CD4-positive, alpha-beta T cell treated with Interleukin-15 for 1 hour (primary cell): Measurements from ENCODE around the gene LBX2.

Source experiments
- DNase-seq: peaks from one replicate; pipeline ENCODE4 v3.0.0-alpha.2; 2020

Gene LBX2, protein sequence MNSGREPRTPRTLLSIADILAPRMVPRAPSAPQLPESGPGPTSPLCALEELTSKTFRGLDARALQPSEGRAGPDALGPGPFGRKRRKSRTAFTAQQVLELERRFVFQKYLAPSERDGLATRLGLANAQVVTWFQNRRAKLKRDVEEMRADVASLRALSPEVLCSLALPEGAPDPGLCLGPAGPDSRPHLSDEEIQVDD

DNA sequence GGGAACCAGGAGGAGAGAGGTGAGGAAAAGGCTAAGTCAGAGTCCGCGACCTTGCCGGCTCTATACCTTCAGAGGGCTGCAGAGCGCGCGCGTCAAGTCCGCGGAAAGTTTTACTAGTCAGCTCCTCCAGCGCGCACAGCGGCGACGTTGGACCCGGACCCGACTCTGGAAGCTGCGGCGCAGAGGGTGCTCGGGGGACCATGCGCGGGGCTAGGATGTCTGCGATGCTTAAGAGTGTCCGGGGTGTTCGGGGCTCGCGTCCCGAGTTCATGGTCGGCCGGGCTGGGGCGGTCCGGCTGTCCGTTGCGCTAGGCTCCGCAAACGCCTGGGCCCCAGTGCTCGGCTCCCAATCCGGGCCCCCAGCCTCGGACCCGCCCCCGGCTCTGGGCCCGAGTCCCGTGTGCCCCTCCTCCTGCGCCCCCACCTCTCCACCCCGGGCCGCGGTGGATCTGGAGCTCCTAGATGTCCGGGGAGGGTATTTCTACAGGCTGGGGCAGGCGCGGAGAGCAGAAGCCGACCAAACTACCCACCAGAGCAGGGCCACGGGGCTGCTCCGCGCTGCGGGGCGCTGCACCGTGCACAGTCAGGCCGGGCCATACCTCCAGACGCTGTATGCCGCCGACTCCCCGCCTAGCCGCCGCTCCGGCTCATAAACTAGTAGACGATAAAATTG is at the start of gene LBX2:
Gene LBX2, minus strand, starts transcription at position 337 of the 673 bp plus-strand sequence. Its CDS starts 66 bp downstream, at position 271.
- DNase-seq, result no peak

DNA sequence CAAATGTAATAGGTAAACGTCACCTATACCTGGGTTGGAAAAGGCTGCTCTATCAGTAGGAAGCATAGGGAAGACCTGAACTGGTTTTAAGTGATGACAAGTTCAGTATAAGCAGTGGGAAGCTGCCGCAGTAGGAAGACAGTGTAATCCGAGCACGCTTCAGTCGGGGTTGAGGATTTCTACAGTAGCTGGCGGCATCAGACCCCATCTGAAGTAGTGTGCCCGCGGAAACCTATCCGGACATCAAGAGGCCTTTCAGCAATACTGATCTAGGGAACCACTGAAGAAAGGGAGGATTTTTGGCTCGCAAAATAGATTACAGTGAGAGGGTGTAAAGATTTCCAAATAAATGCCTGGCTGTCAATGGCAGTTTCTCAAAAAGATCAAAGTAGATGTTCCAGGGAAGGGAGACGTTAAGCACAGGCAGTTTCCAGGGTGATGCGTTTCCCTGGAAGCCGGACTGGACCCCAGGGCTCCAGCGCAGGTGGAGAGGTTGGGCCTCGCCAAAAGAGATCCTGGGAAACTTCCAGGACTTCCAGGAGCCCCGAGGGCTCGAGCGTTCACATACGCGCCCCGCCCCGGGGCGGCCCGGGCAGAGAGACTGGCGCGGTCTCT is 49.0 kb upstream of the LBX2 start:
- no peak for DNase-seq

DNA sequence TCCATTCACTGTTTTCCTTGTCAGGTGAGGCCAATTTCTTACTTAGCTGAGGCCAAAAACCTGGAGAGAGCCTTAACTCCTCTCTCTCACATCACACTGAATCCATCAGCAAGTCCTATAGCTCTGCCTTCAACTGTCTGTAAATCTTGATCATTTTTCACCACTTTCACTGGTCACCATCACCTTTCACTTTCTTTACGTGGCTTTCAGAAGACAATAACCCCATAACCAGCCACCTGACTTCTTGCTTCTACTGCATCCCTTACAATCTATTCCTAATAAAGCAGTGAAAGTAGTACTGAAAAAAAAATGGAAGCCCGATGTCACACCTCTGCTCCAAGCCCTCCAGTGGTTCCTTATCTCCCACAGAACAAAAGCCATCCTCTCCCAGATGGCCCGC is 46.6 kb upstream of the LBX2 start:
- DNase-seq, result no peak

DNA sequence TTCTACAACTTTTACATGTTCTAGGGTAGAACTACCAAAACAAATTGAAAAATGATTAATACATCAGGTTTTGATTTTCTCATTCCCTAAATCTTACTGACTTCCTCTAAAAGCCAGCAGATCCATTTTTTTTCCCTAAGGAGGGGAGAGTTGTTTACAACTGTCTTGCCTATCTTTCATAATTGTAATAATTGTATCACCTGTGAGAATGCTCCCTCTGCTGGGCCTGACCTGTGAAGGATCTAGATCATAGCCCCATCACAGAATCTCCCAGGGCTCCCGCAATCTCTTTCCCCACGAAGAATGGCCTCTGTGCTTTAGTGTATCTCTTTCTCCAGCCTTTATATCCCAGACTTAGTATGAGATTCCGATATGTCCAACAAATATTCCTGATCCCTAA is 45.2 kb upstream of the LBX2 start:
- no peak for DNase-seq

DNA sequence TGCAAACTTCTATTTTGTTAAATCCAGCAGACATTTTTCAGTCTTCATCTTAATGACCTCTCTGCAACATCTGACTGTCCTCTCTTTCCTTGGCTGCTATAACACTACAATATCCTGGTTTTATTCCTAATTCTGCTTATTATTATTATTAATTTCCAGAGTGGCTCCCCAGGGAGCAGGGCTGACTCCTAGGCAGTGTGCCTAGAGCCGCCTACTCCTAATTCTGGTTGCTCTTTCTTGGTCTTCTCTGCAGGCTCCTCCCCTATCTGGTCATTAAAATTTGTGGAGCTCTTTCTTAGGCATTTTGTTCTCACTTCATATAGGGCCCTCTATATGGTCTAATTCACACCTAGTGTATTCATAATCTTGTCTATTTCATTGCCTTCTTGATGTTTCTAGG is 43.6 kb upstream of the LBX2 start:
- no peak for DNase-seq

DNA sequence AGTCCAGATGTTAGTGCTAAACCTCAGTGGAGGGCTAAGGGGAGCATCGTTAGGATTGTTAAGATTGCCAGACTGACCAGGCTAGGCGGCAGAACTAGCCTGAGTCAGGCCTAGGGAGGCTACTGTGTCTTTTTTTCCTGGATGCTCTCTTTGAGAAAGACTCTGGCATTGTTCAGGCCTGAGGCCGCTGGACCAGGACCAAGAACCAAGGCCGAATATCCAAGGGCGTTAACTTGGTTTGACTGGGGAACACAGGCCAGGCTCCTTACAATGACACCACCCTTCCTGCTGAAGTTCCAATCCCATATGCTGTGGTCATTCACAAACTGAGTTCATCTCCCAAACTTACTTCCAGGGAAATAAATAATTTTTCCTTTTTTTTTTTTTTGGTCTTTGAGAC is 40.9 kb upstream of the LBX2 start:
- DNase-seq, result no peak

DNA sequence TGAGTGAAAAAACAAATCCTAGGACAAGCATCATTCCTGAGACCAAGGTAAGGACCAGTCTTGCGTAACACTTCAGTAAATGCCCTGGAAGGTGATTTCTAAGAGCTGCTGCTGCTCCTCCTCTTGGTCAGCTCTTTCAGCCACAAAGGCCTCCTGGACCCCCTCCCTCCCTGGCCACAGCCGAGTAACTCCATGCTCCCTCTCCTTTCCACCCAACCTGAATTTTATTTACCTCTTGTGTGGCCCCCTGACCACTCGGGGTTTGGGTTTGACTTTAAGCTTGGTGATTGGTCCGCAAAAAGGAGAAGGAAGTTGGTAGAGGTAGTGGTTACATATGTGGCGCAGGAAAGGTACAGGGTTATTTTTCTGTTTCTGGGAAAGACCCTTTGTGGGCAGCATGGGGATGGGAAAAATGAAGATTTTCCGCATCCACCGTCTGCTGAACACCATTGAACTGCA is 39.5 kb upstream of the LBX2 start:
- no peak for DNase-seq

DNA sequence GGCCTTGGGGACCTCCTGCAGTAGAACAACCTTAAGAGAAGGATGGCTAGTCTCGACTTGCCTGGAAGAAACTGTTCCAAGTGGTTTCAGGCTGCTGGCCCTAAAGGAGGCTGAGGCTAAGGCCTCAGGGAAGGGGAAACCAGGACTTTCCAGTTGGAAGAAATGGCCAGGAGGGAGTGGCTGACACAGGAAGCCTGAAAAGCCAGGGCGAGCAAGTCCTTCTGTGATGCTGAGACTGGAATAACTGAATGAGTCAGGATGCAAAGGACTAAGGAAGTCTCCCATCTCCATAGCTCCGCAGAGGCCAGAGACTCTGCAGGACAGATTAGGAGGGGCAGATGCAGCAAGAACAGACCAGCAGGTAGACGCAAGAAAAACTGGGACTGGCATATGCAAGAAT is 37.7 kb upstream of the LBX2 start:
- DNase-seq, result no peak

DNA sequence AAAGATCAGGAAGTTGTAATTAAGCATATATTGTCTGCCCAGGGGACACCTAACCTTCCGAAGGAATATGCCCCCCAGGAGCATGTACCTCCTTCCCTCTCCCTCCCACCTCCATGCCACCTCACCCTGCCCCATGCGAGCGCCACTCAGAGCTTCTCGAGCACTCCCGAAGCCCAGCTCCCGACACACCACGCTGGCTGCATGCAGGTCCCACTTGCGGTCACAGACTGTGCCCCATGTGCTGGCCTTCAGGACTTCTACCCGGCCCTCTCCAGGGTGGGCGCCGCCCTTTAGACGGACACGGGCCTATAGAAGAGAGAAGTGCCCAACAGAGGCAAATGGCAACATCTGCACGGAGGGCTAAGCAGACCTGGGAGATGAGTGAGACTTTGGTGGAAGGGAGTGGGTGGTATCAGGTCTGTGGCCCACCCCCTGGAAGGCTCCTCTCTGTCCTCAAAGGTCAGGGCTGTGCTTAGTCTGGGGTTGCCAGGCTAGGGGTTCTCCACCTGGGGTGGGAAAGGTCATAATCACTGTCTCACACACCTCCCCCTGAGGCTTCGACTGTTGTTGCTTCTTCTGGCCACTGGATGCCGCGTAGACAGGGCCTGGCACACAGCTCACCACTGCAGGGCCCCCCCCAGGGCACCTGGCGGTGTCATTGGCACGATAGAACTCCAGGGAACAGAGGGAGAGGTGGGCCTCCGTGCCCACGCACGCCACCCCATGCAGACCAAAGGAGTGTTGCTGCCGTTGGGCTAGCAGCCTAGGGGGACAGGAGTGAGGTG is 37.0 kb upstream of the LBX2 start:
- no peak for DNase-seq

DNA sequence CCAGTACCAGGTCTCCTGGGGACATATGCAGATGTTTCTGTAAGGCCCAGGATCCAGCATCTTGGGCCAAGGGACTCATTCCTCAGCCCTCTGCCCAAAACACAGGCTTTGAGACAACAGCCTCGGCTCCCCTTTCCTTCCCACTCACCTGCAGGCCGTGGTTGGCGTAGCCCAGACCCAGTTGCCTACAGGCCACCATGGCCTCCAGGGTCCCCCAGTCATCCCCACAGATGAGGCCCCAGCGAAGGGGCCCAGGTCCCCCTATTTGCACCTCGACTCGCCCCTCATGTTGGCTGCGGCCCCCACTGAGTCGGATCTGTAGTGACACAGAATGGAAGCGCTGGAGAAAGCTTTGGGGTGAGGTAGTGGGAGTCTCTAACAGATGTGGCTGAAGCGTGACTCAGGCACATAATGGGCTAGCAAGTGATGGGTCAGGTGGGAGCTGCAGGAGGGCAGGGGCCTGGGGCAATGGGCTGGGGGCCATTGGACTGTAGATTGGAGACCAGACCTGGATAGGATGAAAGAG is 36.1 kb upstream of the LBX2 start:
- DNase-seq, result no peak

DNA sequence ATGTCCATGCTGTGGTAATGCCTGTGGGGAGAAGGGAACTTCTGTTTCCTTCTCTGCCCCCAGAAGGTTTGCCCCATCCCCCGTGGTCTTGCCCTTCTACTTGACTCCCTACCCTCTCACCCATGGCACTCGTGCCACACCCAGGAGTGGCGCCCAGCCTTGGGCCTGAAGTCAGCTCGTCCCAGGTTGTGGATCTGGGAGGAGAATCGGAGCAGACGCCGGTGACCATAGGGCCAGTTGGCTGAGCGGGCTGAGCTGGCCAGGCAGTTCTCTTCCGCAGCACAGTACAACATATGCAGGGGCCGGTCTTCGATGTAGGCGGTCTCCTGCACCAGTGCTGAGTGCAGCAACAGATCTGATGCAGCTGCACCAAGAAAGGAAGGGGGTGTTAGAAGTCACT is 35.0 kb upstream of the LBX2 start:
- no peak for DNase-seq

DNA sequence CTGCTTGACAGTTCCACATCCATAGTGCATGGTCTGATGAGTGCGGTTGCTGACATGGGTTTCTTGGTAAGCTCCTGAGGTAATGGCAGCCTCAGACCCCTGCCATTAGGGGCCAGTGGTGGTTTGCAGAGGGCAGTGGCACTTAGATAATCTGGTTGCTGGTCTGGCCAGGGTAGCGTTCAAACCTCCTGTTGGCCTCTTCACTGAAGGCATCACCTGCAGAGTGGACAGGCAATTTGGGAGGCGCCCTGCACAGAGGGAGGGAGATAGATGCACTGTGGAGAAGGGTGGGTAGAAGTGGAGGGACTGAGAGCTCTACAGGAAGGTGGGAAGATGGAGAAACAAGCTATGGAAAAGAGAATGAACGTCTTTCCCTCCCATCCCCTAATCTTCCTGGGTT is 34.1 kb upstream of the LBX2 start:
- no peak for DNase-seq

DNA sequence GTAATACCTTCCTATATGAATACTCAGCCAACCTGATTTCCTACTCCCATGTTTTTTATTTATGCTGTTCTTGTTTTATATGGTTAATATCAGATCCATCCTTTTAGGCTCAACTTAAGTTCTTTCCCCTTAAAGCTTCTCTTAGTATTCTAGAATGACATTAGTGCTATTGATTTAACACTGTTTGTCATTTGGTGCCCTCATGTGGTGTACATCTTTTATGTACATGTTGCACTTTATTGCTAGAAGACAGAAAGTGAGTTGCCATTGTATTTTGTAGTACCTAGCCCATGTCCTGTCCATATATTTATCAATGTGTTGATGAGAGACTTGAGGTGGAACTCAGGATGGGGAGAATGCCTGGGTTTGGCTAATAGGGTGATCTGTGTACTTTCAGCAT is 32.8 kb upstream of the LBX2 start:
- DNase-seq, result no peak

DNA sequence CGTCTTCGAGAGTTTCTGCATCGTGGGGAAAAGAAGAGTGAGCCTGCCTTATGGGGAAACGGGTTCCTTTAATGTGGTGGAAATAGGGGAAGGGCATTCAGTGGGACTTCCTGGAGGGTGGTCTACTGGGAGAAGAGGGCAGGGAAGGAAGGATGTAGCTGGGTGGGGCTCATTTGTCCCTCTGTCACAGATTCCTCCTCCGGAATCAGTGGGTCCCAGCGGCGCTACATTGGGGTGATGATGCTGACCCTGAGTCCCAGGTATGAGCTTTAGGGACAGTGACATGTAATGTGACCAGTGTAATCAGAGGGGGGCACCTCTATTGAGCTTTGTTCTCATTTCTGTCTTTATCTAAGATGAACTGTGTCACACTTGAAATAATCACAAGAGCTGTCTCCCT is 32.3 kb upstream of the LBX2 start:
- no peak for DNase-seq

DNA sequence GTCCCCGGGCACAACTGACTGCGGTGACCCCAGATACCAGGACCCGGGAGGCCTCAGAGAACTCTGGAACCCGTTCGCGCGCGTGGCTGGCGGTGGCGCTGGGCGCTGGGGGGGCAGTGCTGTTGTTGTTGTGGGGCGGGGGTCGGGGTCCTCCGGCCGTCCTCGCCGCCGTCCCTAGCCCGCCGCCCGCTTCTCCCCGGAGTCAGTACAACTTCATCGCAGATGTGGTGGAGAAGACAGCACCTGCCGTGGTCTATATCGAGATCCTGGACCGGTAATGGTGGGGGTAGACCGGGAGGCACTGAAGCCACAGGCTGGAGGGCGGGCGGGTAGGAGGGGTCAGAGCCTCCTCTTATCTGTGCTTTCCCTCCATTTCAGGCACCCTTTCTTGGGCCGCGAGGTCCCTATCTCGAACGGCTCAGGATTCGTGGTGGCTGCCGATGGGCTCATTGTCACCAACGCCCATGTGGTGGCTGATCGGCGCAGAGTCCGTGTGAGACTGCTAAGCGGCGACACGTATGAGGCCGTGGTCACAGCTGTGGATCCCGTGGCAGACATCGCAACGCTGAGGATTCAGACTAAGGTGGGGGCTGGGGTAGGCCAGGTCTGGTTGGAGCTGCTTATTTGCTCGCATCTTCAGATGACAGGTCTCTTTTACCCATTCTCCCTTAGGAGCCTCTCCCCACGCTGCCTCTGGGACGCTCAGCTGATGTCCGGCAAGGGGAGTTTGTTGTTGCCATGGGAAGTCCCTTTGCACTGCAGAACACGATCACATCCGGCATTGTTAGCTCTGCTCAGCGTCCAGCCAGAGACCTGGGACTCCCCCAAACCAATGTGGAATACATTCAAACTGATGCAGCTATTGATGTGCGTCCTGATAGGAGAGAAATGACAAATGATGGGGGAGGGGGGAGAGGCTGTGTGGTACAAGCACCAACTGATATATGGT is 31.1 kb upstream of the LBX2 start:
- DNase-seq, result peak; percentile 68

DNA sequence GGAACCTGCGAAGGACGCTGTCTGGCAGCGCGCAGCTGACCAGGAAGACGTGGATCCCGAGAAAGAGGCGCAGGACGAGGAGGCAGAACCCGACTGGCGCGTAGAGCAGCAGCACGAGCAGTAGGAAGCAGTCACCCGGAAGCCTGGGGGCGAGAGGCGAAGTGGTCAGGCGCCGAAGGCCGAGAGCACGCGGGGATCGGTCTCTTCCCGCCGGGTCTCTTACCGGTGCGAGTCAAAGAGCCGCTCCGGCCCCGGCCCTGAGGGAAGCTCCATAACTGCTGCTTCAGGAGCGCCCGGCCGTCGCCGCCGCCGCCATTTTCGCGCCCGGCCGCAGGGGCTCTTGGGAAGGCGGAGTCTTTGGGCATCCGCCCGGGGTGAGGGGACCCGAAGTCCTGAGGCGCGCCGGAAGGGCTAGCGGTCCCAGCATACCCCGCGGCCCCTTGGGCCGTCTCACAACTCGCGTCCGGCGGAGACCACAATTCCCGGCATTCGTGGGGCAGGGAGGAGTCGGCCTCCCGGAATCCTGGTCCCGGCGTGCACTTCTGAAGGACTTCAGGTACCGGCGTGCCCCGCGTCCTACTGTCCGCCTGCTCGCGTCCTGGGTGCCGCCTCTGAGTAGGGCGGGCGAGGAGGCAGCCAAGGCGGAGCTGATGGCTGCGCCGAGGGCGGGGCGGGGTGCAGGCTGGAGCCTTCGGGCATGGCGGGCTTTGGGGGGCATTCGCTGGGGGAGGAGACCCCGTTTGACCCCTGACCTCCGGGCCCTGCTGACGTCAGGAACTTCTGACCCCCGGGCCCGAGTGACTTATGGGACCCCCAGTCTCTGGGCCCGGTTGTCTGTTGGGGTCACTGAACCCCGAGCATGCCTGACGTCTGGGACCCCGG is 30.2 kb upstream of the LBX2 start, which contains the start of the genes AUP1 and HTRA2:
Gene AUP1, minus strand, starts transcription at position 350 of the 882 bp plus-strand sequence. Its CDS starts 77 bp downstream, at position 273.
Gene HTRA2, plus strand, starts transcription at position 577 of the 882 bp plus-strand sequence. Its CDS starts 74 bp downstream, at position 651.
- DNase-seq, result peak; percentile 95

DNA sequence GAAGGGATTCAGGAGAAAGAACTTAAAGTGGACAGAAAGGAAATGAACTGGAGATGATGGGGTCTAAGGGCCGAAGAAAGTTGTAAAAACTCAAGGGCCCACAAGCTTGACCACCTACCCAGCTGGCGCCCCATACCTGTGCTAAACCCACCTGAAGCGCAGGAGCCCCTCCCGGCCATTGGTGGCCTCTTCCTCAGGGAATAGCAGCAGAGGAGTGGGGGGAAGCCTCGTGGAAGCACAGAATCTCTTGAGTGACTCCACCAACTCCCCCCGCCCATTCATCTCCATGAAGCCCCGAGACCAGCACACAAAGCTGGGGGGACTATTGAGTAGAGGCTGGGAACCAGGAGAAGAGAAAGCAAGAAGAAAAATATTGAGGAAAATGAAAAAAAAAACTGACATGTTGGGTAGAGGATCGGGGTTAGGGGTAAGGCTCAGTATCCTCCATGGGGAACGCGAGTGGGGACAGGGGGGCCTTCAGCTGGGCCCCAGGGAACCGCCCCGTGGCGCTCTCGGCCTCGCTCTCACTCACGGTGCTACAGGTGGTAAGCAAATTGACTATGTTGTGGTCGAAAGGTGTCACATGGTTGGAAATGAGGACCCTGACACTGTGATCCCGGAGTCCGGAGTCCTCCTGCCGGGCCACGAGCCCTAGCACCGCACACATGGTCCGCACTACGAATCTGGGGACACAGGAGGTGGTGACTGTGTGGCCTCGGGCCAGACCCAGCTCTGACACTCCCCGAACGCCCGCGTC is 29.4 kb upstream of the LBX2 start:
- DNase-seq, result peak; percentile 33

DNA sequence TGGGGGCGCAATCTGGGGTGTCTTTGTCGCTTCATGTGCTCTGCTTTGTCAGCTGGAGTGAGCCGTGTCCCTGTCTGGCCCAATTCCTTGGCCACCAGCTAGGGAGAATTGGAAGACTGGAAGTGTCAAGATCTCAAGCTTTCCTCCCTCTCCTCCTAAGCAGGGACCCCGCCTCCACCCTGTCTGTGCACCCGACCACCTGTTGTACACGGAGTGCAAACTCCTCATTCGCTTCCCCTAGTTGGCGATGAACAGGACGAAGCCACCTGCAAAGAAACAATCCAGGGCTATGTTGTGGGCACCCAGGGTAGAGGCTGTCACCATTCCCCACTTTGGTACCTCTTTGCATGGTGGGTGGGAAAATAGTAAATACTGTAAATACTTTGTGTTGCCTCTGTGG is 28.3 kb upstream of the LBX2 start:
- DNase-seq, result no peak

DNA sequence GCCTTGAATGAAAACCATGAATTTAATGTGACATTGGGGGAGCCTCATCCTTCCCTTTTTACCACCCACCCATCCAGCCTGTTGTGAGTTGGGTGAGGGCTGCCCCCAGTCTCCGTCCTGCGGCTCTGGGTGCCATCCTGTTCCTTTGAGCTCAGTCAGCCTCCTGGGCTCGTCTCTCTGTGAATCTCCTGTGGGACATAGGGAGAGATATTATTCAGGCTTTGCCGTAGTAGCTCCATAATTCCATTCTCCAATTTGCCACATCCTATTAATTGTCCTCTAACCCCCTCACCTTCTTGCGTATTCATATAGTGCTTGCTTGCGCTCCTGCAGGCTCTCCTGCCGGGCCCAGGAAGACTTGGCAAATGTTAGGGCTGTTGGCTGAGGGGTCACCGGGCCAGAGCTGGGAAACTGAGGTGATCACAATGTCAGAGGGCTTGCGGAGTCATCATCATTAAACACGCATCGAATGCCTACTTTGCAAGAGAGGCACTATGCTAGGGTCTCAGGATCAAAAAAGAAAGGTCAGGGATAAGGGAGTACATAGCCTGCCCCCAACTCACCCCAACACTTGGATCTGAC is 27.3 kb upstream of the LBX2 start:
- no peak for DNase-seq
